GM19438 (cell line): Measurements from ENCODE around the gene SPI1.
A peak's percentile ranks its signal among the peaks of the same experiment; 100 is the strongest.

Source experiments
- ATAC-seq: cut with Tn5 transposase; IDR thresholded peaks from one replicate; pipeline ENCODE4 v1.9.1; 2021; ENCODE audit warnings: low read depth; ENCODE audit not compliant: unreplicated experiment

SPI1 gene

DNA sequence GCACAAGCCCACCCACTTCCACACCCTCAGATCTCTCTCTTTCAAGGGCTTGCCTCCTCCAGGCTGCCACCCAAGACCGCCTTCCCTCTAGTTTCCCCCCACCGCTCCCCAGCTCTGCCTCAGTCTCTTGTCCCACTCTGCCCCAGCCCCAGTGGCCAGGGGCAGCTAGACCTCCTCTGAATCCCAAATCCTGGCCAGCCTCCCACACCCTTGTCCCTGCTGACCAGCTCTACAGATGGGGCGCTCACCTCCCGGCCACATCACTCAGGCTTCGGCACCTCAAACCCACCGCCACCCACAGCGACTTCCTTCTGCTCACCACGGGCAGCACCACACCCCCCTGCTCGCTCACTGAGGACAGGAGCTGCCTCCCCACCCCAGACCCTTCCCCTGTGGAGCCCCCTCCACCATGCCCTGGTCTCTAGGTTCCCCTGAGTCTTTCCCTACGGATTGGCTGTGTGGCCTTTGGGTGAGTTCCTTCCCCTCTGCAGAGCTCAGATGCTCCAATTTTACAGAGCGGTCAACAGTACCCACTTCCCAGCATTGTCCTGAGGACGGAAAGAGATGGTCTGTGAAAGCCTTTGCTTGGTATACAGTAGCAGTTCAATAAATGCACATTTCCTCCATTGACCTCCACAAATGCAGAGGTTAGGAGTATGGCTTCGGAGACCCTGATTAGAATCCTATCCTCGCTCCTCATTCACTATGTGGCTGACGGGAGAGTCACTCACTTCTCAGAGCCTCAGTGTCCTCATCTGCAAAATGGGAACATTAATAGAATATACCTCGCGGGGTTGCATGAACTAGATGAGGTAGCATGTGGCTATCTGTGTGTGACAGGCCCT lies 11.5 kb upstream of the SPI1 start:
- ATAC-seq = no peak

DNA sequence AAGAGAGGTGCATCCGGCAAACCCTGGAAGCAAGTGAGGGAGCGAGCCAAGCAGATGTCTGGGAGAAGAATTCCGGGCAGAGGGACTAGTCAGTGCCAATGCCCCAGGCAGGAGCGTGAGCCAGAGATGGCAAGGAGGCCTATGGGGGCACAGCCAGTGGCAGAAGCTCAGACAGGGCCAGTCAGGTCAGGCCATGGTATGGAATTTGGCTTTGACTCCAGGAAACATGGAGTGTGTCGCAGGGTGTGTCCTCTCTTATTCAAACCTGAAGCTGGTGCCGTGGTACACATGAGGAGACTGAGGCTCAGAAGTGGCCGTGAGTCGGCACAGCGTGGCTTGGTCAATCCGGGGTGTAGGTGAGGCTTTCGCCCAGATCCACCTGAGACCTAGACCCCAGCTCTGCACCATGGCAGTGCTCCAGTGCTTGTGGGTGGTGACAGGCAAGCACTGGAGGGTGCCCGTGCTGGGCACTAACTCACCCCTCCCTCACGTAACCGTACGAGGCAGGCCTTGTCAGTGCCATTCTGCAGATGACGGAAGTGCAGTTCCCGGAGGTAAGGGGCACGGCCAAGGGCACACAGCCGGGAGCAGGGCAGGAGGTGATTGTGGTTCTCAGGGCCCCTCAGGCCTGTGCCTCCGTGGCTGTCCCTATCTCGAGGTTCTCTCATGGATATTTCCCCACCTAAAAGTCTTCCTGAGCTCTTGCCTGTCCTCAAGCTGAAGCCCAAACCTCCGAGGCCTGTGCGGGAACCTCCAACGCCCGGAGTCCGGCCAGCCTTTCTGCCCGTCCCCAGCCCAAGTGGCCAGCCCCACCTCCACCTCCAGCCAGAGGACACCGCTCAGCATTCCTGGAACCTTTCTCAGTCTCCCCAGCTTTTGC lies 10.6 kb upstream of the SPI1 start:
- no peak for ATAC-seq

DNA sequence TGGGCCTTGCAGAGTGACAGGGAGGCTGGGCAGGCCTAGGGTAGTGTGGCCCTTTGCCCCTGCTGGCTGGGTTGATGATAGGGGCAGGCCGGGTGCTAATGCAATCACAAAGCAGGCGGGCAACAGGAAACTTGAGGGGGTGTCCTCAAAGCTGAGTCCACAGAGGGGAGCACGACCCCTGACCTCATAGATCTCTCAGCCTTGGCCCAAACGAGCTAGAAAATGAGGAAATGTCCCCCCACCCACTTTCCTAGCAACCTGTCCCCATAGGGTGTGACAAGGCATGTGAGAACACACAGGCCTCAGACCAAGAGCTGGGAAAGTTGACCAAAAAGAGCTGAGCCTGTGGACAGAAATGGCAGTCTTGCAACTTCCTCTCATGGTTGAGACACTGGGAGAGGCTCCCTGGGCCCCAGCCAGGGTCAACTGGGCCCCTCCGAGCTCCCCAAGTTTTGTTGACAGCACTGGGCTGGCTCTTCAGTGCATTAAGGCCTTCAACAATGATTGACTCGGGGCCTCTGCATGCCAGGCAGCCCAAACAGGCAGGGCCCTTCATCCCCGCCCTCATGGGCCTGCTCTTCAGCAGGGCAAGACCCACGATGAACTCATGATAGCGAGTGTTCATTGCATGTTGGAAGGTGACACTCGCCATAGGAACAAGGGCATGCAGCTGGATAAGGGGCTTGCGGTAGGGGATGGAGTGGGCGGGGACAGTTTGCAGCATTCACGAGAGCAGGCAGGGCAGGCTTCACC lies 9.8 kb upstream of the SPI1 start:
- ATAC-seq = no peak

DNA sequence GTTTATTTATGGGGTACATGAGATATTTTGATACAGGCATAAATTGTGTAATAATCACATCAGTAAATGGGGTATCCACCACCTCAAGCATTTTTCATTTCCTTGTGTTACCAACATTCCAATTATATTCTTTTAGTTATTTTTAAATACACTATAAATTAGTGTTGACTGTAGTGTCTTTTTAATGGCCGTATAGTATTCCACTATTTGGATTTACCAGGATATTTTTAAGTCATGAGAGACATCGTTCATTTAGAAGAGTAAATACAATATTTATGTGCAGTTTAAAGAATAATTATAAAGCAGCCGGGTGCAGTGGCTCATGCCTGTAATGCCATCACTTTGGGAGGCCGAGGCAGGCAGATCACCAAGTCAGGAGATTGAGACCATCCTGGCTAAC lies 6.2 kb upstream of the SPI1 start:
- no peak for ATAC-seq

DNA sequence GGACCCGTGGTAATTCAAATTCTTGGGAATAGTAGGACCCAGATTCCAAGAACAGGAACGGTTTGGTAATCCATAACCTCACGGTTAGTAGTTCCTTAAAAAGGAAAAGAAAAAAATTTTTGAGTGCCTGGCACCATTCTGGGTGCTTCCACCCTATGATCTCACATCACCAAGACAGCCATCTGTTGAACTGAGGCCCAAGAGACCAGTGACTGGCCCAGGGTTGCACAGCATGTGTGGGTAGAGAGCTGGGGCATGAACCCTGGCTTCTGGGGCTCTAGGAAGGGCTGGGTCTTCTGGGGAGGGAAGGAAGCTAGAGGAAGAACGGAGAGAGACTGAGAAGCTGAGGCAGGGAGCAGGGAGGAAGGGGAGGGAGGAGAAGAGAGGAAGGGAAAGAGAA lies 4.7 kb upstream of the SPI1 start:
- no peak for ATAC-seq

DNA sequence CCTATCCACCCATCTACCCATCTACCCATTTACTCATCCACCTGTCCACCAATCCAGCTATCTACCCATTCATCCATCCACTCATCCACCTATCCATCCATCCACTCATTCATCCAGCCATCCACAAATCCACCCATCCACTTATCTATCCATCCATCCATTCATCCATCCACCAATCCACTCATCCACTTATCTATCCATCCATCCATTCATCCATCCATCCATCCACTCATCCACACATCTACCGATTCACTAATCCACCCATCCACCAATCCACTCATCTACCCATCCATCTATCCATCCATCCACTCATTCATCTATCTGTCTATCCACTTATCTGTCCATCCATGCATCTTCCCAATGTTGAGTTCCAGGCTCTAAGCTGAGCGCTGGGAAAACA lies 1.7 kb upstream of the SPI1 start:
- no peak for ATAC-seq

DNA sequence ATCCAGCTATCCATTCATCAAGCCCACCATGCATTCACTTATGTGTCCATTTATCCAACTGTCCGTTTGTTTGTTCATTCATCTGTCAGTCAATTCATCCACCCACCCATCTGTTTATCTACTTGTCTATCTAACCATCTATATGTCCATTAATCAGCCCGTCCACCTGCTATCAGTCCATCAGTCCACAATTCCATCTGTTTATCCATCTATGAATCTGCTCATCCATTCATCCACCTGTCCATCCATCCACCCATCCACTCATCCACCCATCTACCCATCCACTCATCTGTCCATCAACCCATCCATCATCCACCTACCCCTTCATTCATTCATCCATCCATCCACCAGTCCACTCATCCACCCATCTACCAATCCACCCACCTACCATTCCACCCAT lies 970 bp upstream of the SPI1 start:
- no peak for ATAC-seq

DNA sequence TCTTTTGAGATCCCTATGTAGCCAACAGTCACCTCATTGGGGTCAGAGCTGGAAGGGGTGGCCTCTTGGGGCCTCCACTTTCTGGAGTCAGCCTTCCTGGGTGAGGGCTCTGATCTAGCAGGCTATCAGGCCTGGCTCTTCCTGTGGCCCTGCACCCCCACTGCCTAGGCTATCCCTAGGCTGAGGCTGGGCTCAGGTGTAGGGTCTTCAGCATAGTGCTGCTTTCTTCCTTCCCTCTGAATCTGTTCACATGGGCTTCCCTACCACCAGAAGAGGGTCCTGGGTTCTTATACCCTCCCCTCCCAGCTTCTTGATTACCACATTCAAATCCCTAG lies 456 bp upstream of the SPI1 start:
- ATAC-seq = peak; percentile 2

DNA sequence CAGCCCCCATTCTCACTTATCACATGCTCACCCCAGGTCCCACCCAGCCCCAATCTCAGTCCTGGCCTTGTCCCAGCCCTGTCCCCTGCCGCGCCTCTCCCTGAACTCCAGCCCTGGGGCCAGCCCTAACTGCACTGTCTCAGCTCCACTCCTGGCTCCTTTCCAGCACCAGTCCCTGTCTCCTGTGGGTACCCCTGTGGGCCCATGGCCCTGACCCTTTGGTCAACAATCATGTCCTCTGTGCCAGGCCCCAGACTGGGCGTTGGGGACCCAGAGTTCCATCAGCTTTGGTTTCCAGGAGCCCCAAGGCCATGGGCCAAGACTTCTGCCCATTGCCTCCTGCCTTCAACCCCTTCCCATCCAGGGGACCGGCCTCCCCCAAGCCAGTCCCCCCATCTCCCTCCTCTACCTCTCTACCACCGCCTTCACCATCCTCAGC lies 757 bp downstream of the SPI1 start:
- ATAC-seq = peak; percentile 22

DNA sequence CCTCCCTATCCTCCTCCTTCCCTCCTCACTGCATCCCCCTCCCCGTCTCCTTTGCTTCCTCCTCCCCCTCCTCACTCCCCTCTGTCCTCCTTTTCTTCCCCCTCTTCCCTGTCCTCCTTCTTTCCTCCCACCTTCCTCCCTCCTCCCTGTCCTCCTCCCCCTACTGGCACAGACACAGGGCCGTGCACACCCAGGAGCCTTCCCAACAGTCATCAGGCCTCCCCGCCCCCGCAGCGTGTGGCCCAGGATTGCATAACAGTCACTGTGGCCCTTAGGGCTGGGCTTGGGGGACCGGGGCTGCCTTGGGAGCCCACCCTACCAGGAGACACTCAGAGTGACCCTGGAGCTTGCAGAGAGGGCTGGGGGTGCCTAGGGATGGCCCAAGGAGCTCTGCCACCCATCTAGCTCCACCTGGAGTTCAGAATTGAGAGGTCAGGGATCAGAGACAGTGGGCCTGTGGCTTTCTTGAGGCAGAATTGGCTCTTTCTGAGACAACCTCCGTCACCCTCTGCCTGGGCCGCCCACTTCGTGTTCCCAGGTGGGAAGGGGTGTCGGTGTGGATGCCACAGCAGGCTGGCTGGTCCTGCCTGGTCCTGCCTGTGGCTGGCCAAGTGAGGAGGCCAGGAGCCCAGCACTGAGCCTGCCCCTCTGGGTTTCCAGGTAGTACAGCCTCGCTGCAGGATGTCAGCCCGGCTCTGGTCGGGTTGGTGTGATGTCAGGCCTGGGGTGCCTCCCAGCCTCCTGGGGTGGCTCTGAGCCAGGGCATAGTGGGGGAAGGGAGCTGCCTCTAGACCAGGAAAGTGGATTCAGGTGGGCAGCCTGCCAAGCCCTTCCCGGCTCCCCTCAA lies 1.6 kb downstream of the SPI1 start:
- ATAC-seq = peak; percentile 39

DNA sequence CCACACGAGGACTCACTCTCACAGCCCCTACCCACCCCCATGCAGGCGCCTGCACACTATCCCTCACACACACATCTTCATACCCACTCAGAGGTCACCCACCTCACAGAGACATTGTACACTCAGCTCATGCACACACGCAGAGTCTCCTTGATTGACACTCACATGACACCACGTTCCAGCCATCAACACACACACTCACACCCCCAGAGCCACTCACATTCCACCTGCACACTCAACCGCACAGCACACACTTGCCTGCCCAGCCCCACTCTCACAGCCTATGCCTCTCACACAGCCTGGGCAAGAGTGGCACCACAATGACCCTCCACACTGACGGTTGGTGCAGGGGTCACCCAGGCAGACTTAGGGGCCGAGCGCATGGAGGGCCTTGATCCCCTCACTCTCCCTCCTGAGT lies 2.2 kb downstream of the SPI1 start:
- ATAC-seq = no peak

DNA sequence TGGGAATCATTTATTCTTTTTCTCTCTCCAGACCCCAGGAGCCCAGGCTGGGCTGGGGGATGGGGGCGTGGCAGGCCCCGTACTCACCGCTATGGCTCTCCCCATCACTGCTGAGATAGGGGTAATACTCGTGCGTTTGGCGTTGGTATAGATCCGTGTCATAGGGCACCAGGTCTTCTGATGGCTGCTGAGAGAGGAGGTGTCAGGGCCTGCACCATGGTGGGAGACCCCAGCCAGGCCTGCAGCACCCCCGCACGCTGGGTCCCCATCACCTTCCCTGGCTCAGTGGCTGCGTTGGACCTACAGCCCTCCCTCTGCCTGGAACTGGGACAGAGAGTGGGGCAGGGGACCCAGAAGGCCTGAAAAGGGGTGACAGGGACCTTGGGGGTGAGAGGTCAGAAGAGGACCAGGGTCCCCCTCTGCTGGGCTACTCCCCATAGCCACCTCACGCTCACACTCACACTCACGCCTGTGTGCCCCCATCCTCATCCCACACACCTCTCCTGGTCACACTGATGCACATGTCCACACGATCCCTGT lies 2.7 kb downstream of the SPI1 start:
- no peak for ATAC-seq

DNA sequence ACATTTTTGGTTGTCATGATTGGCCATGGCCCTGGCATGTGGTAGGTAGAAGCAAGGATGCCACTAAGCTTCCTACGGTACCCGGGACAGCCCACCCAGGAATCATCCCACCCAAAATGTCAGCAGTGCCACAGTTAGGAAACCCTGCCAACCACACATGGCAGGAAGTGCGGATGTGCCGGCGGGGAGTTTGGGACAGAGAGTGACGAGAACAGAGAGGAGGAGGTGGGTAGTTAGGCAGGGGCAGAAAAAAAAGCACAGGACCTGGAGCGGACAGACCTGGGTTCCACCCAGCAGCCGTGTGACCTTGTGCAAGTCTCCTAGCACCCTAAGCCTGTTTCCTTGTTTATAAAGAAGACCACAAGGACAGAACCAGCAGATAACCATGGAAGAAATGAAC lies 3.3 kb downstream of the SPI1 start:
- ATAC-seq = no peak

DNA sequence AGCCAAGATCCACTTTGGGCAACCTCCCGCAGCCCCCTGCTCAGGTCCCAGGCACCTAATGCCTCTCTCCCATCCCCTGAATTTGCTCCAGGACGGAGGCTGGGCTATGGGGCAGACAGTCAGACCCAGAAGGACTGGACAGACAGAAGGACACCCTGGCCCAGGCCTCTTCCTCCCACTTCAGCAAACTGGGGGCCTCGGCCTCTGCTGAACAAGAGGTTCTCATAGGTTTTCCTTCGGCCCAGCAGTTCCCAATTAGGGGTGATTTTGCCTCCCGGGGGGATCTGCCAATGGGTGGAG lies 3.7 kb downstream of the SPI1 start:
- ATAC-seq = no peak

DNA sequence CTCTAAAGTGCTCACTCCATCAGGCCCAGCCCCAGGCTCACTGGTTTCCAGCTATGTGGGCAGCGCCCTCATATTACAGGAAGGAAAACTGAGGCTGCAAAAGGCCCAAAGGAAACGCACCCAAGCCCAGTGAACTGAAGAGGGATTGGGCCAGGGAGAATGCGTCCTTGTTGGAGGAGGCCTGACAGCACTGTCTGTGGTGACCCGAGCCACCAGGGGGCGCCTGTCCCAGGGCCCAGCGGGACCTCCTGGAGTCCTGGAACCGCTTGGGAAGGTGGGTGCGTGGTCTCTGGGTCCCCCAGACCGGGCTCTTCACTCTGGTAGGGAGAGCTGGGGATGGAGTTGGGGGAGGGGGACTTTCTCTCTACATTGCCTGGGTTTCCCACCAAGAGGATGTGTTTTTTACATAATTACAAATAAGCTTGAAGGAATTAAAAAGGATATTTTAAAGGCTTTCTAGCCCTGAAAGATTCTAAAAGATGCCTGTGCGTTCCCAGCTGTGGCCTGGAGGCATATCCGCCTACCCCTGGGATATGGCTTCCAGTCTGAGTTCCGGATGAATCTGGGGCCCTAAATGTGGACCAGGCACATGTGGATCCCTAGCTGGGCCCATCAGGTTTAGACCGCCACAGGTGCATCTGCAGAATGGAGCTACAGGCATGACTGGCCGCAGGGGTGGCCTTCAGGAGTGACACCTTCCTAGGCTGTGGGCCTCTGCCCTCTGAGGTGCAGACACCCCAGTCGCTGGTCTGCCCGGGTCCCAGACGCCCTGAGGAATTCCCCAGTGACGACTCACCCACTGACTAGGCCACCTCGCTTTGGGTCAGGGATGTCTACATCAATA lies 4.2 kb downstream of the SPI1 start:
- ATAC-seq = no peak

DNA sequence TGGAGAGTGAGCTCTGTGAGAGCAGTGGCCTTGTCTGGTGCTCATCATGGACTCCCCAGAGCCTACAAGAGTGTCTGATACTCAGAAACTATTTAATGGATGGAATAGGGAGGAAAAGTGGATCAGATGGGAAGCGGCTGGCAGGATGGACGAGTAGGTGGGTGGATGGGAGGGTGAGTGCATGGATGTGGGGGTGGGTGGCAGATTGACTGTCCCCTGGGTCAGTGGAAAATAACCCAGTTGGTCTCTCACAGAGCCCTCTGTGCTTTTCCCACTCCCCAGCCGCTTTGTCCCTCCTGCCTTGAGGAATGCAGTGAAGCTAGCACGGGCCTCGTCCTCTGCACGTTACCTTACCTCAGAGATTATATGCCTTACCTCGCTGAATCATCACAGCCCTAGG lies 5.9 kb downstream of the SPI1 start:
- ATAC-seq = no peak

DNA sequence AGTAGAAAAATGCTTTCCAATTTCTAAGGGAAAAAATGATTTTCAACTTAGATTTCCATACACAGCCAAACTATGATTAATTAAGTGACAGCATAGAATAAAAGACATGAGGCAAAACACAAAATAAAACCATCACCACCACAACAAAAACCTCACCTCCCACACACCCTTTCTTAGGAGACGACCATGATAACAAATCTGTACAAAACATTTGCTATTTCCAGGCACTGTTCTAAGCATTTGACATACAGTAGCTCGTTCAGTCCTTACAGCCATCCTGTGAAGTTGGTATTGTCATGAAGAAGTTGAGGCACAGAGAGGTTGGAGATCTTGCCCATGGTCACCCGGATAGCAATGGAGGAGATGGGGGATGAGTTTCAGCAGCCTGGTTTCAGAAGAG lies 8.7 kb downstream of the SPI1 start:
- ATAC-seq = no peak

DNA sequence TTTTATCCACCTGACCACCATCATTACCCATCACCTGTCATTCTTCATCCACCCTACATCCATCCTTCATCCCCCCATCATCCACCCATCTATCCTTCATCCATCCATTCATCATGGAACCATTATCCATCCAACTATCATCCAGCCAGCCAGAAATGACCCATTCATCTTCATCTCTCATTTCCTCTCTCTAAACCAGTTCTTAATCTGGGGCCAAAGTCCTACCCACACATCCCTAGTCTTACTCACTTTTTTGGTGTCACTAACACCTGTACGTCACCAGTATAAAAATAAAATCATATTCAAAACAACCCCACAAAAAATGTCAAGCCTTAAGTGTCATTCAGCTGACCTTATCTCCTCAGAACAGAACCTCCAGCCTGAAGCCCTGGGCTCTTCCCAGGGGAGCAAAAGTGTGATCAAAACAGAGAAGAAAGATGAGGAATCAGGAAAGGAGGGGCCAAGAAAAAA lies 12.3 kb downstream of the SPI1 start:
- no peak for ATAC-seq

DNA sequence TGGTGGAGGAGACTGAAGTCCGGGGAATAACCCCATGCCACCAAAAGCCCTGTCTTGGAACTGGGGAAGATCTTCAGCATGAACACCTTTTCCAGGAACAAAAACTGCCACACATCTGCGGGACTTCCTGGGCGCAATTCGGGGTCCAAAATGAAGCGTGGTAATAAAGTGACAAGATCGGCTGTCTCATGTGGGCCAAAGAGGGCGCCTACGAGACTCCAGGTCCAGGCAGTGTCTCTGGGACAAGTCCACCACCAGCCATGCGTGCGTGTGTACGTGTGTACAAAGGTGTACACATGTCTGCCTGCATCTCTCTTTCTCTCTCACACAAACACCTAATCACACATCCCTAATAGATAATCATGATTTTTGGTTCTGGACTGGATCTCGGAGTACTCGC lies 16.9 kb downstream of the SPI1 start:
- no peak for ATAC-seq
